ENCODE measurements around the gene ATIC.

DNA sequence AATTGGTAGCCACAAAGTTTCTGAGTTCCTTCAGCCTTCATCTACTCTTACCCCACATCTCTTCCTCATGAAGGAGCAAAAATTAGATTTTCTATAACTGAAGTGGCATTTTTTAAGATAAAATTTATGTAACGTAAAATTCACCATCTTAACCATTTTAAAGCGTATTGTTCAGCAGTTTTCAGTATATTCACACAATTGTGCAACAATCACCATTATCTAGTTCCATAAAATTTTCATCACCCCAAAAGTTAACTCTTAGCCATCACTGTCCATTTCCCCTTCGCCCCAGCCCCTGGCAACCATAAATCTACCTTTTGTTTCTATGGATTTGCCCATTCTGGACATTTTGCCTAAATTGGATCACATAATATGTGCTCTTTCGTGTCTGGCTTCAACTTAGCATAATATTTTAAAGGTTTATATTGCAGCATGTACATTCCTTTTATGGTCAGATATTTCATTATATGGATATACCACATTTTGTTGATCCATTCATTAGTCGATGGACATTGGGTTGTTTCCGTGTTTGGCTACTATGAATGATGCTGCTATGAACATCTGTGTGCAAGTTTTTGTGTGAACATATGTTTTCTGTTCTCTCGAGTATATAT, 44.6 kb downstream of the ATIC start:
- TF ChIP-seq EZH2 (IDR thresholded peaks at IDR 0.05) = no peak
- no peak for TF ChIP-seq SP1 (IDR thresholded peaks at IDR 0.05; ENCODE audit: low read depth)
- TF ChIP-seq, protein P1, sequence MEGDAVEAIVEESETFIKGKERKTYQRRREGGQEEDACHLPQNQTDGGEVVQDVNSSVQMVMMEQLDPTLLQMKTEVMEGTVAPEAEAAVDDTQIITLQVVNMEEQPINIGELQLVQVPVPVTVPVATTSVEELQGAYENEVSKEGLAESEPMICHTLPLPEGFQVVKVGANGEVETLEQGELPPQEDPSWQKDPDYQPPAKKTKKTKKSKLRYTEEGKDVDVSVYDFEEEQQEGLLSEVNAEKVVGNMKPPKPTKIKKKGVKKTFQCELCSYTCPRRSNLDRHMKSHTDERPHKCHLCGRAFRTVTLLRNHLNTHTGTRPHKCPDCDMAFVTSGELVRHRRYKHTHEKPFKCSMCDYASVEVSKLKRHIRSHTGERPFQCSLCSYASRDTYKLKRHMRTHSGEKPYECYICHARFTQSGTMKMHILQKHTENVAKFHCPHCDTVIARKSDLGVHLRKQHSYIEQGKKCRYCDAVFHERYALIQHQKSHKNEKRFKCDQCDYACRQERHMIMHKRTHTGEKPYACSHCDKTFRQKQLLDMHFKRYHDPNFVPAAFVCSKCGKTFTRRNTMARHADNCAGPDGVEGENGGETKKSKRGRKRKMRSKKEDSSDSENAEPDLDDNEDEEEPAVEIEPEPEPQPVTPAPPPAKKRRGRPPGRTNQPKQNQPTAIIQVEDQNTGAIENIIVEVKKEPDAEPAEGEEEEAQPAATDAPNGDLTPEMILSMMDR (IDR thresholded peaks at IDR 0.05 in 2 of 3, conservative IDR thresholded peaks at IDR 0.05 in 1 of 3; ENCODE audit: borderline replicate concordance in 1 of 3, insufficient read depth in 1 of 3, low read depth in 2 of 3, low read length in 2 of 3) = no peak
- TF ChIP-seq, protein P2, sequence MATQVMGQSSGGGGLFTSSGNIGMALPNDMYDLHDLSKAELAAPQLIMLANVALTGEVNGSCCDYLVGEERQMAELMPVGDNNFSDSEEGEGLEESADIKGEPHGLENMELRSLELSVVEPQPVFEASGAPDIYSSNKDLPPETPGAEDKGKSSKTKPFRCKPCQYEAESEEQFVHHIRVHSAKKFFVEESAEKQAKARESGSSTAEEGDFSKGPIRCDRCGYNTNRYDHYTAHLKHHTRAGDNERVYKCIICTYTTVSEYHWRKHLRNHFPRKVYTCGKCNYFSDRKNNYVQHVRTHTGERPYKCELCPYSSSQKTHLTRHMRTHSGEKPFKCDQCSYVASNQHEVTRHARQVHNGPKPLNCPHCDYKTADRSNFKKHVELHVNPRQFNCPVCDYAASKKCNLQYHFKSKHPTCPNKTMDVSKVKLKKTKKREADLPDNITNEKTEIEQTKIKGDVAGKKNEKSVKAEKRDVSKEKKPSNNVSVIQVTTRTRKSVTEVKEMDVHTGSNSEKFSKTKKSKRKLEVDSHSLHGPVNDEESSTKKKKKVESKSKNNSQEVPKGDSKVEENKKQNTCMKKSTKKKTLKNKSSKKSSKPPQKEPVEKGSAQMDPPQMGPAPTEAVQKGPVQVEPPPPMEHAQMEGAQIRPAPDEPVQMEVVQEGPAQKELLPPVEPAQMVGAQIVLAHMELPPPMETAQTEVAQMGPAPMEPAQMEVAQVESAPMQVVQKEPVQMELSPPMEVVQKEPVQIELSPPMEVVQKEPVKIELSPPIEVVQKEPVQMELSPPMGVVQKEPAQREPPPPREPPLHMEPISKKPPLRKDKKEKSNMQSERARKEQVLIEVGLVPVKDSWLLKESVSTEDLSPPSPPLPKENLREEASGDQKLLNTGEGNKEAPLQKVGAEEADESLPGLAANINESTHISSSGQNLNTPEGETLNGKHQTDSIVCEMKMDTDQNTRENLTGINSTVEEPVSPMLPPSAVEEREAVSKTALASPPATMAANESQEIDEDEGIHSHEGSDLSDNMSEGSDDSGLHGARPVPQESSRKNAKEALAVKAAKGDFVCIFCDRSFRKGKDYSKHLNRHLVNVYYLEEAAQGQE (IDR thresholded peaks at IDR 0.05; ENCODE audit: low read depth) = no peak
- no peak for TF ChIP-seq EZH2phosphoT487 (IDR thresholded peaks at IDR 0.05; ENCODE audit: borderline replicate concordance)
- TF ChIP-seq ZNF274 (IDR thresholded peaks at IDR 0.05; ENCODE audit: low read depth, low read length) = no peak
- TF ChIP-seq POLR2A (IDR thresholded peaks at IDR 0.05; ENCODE audit: borderline replicate concordance, extremely low read depth, insufficient read depth, insufficient read length) = no peak
- TF ChIP-seq, protein P3, sequence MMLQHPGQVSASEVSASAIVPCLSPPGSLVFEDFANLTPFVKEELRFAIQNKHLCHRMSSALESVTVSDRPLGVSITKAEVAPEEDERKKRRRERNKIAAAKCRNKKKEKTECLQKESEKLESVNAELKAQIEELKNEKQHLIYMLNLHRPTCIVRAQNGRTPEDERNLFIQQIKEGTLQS (IDR thresholded peaks at IDR 0.05) = no peak
- TF ChIP-seq ZFX (IDR thresholded peaks at IDR 0.05) = no peak

All from HCT116 (cell line).